NCI-H345 (cell line): Measurements from ENCODE around the gene RRP12.

ENCODE experiments used
- DNase-seq: peaks from one replicate; lab custom pipeline; 2025; lab: John Stamatoyannopoulos, UW

Gene RRP12

DNA sequence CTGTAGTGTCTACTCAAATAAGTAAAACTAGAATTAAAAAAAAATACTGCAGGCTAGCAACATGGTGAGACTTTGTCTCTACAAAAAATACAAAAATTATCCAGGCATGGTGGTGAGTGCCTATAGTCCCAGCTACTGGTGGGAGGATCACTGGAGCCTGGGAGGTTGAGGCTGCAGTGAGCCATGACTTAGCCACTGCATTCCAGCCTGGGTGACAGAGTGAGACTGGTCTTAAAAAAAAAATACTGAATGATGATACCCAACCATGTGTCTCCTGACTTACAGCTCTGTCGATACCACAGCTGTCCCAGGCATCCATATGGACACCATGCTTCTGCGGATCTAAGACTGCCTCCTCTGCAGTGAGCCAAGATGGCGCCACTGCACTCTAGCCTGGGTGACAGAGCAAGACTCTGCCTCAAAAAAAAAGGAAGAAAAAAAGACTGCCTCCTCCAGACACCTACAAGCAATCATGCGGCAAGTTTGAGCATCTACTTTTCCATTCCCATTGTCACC, 90.0 kb downstream of the RRP12 start:
- DNase-seq, result no peak

DNA sequence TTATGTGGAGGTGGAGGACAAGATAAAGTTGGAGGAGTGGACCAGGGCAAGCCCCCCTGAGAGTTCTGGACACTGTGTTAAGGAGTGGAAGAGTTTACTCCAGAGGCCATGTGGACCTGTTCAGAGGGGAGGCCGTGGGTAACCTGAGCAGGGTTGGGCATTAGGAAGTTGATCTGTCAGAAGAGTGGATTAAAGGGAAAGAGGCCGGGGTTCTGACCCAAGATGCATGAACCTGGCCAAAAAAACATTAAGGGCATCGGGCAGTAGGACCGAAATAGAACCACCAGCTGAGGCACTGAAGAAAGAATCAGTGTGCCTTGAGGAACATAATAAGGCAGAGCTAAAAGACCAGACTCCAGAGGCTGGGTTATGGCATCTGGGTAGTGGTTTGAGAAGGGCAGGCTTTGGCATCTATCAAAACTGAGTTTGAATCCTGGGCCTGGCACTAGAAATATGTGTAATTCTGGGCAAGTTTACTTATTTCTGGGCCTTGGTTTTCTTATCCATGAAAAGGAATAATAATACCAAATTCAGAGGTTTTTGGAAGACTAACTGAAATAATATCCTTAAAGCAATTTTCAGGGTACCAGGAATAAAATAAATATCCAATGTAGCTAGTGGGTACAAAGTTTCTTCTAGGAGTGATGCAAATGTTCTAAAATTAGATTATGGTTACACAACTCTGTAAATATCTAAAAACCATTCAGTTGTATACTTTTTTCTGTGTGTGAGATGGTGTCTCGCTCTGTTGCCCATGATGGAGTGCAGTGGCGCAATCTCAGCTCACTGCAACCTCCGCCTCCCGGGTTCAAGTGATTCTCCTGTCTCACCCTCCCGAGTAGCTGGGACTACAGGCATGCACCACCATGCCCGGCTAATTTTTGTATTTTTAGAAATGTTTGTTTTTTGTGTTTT, 93.0 kb downstream of the RRP12 start:
- no peak for DNase-seq

DNA sequence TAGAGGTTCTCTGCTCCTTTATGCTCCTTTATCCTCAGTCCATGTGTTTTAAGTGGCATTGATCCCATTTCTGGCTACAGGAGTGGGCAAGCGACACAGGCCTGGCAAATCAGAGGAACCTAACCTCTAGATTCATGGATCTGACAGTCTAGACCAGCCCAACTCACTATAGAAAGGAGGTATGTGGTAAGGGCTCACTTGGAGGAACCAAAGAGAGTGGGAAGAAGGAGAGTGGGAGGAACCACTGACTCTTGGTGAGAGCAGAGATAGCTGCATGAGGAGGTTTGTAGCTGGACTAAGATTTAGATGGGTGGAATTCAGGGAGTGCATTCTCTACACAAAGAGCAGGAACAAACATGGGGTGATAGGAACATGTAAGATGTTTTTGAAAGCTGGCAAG, 93.7 kb downstream of the RRP12 start:
- DNase-seq, result no peak
